Activated CD4-positive, alpha-beta T cell treated with anti-CD3 and anti-CD28 coated beads for 48 hours (primary cell): Measurements from ENCODE around the gene HSPB6.
"Not testable (repeated sequence)": the region's sequence is repeated elsewhere in the genome, so short reads cannot be mapped to it uniquely, and the experiment has no call there.

ENCODE experiments used
- DNase-seq: peaks from one replicate; pipeline ENCODE4 v3.0.0-alpha.2; 2020

The HSPB6 gene

DNA sequence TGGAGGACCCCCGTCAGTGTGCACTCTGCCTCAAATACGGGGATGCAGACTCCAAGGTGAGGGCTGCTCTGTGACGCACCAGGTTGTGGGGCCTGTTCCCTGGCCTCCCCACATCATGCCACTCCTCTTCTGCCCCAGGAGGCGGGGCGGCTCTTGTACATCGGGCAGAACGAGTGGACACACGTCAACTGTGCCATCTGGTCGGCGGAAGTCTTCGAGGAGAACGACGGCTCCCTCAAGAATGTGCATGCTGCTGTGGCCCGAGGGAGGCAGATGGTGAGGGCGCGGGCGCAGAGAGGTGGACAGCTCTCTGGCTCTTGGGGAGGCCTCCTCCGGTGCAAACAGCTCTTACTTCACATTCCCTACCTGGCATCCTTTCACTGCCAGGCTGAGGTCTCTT is 27.8 kb downstream of the HSPB6 start:
- no peak for DNase-seq

DNA sequence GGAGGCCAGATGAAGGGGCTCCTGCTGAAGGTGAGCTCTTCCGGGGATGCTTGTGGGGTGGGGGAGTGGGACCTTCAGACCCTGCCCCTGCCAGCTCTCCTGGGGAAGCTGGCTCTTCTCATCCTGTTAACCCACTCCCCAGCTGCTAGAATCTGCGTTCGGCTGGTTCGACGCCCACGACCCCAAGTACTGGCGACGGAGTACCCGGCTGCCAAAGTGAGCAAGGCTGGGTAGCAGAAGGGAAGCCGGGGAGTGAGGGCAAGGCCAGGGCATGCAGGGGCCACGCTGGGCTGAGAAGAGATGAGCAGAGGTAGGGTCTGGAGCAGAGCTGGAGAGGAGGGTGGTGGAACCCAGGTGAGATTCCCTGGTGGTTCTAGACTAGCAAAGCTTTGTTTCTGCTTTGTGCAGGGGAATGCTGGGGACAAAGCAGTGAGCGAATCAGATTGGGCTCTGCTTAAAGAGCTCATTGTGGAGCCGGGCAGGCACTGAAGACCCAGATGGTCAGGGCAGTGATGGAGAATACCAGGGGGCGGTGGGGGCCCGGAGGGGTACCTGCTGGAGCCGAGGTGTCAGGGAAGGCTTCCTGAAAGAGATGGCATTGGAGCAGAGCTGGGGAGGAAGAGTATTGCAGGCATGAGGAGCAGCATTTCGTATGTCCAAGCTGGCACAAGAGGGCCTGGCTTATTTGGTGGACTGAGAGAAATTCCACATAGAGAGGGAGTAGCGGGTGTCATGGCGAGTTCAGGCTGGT is 28.7 kb downstream of the HSPB6 start:
- DNase-seq = no peak

DNA sequence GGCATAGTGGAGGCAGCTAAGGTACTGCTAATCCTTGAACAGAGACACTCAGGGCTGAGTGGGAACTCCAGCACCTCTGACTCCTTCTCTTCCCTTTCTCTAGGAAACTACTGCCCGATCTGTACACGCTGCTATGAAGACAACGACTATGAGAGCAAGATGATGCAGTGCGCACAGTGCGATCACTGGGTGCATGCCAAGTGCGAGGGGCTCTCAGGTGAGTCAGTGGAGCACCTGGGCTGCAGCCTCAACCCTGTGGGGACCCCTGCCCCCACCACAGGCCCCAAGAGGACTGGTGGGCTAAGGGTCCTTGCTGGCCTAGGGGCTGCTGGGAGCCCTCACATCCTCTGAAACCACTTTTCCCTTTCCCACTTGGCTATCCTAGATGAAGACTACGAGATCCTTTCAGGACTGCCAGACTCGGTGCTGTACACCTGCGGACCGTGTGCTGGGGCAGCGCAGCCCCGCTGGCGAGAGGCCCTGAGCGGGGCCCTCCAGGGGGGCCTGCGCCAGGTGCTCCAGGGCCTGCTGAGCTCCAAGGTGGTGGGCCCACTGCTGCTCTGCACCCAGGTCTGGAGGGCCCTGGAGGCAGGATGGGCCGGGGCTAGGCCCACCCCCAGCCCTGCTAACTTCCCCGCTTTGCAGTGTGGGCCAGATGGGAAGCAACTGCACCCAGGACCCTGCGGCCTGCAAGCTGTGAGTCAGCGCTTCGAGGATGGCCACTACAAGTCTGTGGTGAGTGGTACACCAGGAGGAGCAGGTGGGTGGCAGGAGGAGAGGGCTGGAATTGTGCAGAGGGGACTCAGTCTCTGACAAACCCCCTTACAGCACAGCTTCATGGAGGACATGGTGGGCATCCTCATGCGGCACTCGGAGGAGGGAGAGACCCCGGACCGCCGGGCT is 29.5 kb downstream of the HSPB6 start:
- no peak for DNase-seq

DNA sequence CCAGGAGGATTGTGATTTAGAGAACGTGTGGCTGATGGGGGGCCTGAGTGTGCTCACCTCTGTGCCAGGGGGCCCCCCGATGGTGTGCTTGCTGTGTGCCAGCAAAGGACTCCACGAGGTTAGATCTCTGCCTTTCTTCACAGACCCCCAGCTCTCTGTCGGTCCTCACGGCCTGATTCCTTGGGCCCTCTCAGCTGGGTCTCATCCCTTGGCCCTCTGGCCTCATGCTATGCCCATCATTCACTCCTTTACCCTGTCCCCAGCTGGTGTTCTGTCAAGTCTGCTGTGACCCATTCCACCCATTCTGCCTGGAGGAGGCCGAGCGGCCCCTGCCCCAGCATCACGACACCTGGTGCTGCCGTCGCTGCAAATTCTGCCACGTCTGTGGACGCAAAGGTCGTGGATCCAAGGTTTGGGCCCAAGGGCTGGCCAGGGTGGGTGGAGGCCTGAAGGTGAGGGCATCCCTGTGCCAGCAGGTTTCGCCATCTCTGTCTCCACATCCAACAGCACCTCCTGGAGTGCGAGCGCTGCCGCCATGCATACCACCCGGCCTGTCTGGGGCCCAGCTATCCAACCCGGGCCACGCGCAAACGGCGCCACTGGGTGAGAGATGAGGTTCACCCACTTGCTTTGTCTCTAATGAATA is 31.5 kb downstream of the HSPB6 start:
- DNase-seq = no peak

DNA sequence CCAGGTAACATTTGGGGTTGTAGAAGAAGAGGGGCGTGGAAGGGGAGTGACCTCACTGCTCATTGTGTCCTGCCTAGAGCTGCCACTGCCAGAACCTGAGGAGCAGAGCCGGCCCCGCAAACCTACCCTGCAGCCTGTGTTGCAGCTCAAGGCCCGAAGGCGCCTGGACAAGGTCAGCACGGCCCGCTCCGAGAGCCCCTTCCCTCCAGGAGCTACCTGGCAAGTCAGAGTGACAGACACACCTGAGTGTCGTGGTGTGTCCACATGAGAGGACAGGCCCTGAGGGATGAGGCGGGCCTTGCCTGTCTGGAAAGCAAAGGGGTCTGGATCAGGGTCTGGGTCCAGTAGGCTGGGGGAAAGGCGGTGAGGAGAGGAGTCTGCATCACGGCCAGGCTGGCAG is 32.3 kb downstream of the HSPB6 start:
- no peak for DNase-seq

DNA sequence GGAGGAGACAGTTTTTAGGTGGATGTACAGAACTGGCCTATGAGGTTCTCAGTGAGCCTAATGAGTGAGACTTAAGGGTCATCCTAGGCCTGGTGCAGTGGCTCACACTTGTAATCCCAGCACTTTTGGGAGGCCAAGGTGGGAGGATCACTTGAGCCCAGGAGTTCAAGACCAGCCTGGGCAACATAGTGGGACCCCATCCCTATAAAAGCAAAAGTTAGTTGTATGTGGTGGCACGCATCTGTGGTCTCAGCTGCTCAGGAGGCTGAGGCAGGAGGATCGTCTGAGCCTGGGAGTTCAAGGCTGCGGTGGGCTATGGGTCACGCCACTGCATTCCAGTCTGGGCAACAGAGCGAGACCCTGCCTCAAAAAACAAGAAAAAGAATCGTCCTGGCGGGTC is 32.7 kb downstream of the HSPB6 start:
- DNase-seq = not testable (repeated sequence)

DNA sequence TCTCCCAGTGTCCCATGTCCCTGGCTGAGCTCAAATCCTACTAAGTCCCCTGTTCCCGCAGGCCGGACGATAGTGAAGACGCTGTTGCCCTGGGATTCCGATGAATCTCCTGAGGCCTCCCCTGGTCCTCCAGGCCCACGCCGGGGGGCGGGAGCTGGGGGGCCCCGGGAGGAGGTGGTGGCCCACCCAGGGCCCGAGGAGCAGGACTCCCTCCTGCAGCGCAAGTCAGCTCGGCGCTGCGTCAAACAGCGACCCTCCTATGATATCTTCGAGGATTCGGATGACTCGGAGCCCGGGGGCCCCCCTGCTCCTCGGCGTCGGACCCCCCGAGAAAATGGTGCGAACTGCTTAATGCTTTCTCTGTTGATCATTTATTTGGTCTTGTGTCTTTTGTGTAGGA is 33.2 kb downstream of the HSPB6 start:
- no peak for DNase-seq

DNA sequence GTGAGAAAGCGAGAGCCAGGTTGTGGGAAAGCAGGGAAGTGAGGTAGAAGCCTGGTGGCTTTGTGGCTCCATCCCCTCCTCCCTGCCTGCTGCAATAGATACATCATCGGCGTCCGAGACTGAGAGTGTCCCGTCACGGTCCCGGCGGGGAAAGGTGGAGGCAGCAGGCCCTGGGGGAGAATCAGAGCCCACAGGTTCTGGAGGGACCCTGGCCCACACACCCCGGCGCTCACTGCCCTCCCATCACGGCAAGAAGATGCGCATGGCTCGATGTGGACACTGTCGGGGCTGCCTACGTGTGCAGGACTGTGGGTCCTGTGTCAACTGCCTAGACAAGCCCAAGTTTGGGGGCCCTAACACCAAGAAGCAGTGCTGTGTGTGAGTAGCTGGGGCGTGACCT is 33.9 kb downstream of the HSPB6 start:
- no peak for DNase-seq

DNA sequence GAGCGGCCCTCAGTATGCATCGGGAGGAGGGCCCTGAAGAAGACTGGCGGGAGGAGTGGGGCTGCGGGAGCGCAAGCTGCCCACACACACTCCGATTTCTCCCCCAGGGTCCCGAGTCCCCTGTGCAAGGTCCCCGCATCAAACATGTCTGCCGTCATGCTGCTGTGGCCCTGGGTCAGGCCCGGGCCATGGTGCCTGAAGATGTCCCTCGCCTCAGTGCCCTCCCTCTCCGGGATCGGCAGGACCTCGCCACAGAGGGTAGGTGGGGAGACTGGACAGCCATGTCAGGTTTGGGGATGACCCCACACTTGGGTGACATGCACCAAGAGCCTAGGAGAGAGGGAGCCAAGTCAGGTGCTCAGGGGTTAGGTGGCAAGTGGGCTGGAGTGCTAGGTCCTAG is 34.4 kb downstream of the HSPB6 start:
- DNase-seq = no peak

DNA sequence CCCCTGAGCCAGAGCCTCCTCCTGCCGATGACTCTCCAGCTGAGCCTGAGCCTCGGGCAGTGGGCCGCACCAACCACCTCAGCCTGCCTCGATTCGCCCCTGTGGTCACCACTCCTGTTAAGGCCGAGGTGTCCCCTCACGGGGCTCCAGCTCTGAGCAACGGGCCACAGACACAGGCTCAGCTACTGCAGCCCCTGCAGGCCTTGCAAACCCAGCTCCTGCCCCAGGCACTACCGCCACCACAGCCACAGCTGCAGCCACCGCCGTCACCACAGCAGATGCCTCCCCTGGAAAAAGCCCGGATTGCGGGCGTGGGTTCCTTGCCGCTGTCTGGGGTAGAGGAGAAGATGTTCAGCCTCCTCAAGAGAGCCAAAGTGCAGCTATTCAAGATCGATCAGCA is 35.5 kb downstream of the HSPB6 start:
- DNase-seq = no peak

DNA sequence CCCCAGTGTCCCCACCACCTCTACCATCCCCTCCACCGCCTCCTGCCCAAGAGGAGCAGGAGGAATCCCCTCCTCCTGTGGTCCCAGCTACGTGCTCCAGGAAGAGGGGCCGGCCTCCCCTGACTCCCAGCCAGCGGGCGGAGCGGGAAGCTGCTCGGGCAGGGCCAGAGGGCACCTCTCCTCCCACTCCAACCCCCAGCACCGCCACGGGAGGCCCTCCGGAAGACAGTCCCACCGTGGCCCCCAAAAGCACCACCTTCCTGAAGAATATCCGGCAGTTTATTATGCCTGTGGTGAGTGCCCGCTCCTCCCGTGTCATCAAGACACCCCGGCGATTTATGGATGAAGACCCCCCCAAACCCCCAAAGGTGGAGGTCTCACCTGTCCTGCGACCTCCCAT is 36.2 kb downstream of the HSPB6 start:
- no peak for DNase-seq

DNA sequence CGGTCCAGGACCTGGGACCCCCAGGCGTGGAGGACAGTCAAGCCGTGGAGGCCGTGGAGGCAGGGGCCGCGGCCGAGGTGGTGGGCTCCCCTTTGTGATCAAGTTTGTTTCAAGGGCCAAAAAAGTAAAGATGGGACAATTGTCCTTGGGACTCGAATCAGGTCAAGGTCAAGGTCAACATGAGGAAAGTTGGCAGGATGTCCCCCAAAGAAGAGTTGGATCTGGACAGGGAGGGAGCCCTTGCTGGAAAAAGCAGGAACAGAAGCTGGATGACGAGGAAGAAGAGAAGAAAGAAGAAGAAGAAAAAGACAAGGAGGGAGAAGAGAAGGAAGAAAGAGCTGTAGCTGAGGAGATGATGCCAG is 36.7 kb downstream of the HSPB6 start:
- DNase-seq = no peak

DNA sequence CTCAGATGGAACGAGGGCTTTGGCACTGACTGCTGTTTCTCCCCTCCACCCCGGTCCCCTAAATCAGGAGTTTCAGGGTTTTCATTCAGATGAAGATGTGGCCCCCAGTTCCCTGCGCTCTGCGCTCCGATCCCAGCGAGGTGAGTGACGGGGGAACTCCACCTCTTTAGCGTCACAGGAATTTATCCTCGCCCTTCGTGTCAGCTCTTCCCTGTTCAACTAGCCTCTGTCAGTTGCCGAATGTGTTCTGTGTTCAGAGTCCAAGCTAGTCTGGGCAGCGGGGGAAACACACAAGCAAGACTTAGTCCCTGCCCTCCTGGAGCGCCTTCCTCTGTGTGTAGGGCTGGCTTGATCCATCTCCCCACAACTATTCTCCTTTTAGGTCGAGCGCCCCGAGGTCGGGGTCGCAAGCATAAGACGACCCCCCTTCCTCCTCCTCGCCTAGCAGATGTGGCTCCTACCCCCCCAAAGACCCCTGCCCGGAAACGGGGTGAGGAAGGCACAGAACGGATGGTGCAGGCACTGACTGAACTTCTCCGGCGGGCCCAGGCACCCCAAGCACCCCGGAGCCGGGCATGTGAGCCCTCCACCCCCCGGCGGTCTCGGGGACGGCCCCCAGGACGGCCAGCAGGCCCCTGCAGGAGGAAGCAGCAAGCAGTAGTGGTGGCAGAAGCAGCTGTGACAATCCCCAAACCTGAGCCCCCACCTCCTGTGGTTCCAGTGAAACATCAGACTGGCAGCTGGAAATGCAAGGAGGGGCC is 37.2 kb downstream of the HSPB6 start:
- no peak for DNase-seq

DNA sequence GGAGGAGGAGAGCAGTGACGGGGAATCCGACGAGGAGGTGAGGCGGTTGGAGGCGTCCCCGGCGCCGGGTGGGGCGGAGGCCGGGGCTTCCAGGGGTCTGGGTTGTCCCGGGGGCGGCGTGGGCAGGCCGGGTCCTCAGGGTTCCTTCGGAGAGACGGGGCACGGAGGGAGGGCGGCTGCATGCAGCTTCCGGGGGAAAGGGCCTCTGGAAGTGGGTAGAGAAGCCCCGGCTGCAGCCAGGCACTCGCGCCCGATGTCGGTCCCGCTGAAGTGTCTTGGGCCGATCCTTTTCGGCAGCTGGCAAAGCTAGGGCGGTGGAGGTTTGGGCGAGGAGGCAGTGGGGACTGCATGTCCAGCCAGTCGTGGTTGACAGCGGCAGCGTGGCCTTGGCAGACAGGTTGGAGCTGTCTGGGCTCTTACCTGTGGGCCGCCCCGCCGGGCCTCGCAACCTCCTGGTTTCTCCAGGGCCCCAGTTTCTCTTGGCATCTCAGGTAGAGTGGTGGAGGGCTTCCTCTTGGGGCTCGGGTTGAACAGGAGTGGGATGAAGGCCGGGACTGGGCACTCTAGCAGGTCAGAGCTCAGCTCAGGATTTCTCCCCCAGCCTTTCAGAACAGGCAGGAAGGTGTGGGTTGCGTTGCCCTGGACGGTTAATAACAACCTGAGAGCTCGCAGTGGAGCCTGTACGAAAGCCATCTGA is 38.3 kb downstream of the HSPB6 start:
- DNase-seq = peak; percentile 77

DNA sequence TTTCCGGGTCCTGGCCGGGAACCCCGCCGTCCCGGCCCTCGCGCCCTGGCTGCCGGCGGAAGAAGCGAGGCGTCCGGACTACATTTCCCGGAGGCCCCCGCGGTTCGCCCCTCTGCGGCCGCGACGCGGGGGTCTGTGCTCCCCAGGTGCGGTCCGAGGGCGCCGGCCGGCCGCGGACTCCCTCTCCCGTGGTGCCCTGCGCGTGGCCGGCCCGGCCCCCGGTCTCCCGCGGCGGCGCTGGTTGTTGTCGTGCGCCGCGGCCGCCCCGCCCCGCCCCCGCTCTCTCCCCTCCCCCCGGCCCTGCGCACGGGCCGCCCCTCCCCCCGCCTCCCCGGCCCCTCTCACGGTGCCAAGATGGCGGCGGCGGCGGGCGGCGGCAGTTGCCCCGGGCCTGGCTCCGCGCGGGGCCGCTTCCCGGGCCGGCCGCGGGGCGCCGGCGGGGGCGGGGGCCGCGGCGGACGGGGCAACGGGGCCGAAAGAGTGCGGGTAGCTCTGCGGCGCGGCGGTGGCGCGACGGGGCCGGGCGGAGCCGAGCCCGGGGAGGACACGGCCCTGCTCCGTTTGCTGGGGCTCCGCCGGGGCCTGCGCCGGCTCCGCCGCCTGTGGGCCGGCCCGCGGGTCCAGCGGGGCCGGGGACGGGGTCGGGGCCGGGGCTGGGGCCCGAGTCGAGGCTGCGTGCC is 39.0 kb downstream of the HSPB6 start, which contains the start of gene KMT2B:
TSS of gene KMT2B (plus strand) at position 339 of the 680 bp plus-strand sequence. CDS start at position 355, 16 bp downstream.
- no peak for DNase-seq

DNA sequence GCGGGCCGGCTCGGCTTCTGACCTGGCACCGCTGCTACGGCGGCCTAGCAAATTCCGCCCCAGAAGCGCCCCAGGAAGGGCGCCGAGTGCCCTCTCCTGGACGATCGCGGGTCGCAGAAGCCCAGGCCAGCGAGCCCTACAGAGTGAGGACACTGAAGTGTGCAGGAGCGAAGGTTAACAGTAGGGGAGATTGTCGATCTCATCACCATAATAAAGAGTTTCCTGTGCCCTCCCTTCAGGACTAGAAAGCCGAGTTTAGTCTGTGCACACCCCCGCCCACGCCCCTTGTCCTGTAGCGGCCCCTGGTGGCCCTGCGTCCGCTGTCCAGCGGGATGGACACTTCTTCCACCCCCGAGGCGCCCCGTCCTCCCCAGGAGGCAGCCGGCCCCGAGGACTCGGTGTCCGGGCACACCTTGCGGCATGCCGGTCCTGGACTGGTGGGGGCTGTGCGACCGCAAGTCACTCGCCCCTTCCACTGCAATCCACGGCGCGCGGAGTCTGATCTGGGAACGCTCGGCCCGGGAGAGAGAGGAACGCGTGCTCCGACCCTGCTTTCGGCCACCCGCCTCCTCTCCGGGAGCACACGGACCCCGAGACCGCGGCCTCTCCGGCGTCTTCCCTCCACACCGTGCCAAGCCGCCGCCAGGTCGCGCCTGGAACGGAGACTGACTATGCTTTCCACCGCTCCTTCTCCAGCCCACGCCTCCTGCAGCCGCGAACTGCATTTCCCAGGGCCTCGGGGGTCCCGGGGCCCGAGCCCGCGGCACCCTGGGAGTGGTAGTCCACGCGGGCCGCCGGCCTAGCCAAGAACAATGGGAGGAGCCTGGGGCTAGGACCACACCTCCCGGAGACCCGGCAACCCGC is 39.8 kb downstream of the HSPB6 start:
- DNase-seq = peak; percentile 98

DNA sequence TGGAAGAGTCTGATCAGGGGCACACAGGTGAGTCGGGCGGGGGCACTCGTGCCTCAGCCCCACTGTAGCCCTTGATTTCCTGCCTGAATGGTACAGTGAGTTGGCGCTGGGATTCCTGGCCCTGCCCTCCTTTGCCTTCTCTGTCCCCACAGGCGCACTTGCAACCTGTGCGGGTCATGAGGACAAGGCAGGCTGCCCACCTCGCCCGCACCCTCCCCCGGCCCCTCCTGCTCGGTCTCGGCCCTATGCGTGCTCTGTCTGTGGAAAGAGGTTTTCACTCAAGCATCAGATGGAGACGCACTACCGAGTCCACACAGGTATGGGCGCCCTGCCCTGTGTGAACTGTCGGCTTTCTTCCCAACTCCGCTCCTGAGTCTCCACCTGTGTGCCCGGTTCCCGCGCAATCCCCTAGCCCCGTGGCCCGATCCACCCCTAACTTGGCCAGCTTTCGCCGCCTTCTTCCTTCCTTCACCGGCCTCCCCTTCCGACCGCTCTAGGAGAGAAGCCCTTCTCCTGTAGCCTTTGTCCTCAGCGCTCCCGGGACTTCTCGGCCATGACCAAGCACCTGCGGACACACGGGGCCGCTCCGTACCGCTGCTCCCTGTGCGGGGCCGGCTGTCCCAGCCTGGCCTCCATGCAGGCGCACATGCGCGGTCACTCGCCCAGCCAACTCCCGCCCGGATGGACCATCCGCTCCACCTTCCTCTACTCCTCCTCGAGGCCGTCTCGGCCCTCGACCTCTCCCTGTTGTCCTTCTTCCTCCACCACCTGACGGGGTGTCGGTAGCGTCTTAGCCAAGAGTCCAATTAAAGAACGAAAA is 40.6 kb downstream of the HSPB6 start:
- DNase-seq = no peak

DNA sequence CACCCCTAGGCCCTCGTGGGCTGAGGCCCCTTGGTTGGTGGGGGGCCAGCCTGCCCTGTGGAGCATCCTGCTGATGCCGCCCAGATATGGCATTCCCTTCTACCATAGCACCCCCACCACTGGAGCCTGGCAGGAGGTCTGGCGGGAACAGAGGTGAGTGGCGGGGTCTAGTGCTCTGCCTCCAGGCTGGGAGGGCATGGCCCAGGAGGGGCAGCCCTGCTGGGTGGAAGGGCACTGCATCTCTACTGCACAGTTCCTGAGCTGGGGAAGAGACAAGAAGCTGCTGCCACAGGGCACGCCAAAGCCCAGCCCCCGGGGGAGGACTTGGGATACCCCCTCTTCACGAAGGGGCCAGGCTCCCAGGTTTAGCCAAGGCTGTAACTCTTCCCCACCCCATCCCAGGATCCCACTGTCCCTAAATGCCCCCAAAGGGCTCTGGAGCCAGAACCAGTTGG is 41.4 kb downstream of the HSPB6 start:
- no peak for DNase-seq

DNA sequence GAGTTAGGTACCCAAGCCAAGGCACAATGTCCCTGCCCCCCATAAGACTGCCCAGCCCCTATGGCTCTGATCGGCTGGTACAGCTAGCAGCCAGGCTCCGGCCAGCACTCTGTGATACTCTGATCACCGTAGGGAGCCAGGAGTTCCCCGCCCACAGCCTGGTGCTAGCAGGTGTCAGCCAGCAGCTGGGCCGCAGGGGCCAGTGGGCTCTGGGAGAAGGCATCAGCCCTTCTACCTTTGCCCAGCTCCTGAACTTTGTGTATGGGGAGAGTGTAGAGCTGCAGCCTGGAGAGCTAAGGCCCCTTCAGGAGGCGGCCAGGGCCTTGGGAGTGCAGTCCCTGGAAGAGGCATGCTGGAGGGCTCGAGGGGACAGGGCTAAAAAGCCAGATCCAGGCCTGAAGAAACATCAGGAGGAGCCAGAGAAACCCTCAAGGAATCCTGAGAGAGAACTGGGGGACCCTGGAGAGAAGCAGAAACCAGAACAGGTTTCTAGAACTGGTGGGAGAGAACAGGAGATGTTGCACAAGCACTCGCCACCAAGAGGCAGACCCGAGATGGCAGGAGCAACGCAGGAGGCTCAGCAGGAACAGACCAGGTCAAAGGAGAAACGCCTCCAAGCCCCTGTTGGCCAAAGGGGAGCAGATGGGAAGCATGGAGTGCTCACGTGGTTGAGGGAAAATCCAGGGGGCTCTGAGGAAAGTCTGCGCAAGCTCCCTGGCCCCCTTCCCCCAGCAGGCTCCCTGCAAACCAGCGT is 42.1 kb downstream of the HSPB6 start:
- DNase-seq = peak; percentile 65
